AG09309 (cell line): ENCODE measurements around the gene TLNRD1.

ENCODE experiments used
- DNase-seq: peaks from one replicate; pipeline ENCODE4 v3.0.0-alpha.2; 2010; ENCODE audit warnings: low read depth
- H3K4me3 ChIP-seq: 2 replicates; pipeline ENCODE4 v1.5.1; 2011; ENCODE audit warnings: mild to moderate bottlenecking, low read depth, low read length, moderate library complexity; ENCODE audit not compliant: control insufficient read depth
- CTCF ChIP-seq: IDR thresholded peaks from 2 replicates; pipeline ENCODE4 v1.5.1; 2011; ENCODE audit warnings: mild to moderate bottlenecking, low read depth, low read length, inconsistent platforms; ENCODE audit not compliant: insufficient read depth, control insufficient read depth; ENCODE audit errors: missing control alignments

Gene TLNRD1

GRCh38 chr15:81024265-81024872 lies 23.6 kb downstream of the TLNRD1 start:
- no peak for DNase-seq
- no peak overlapping the region for H3K4me3 ChIP-seq
- no peak for TF ChIP-seq CTCF

- no peak for DNase-seq
- H3K4me3 ChIP-seq: no peak overlapping the region
- TF ChIP-seq CTCF: no peak
Observed at GRCh38 chr15:81024936-81025335, 24.2 kb downstream of the TLNRD1 start.

- no peak for TF ChIP-seq CTCF
- DNase-seq: no peak
Observed at GRCh38 chr15:81025721-81026370, 25.1 kb downstream of the TLNRD1 start.

GRCh38 chr15:81026836-81027599 lies 26.3 kb downstream of the TLNRD1 start:
- TF ChIP-seq CTCF: no peak
- H3K4me3 ChIP-seq: no peak overlapping the region
- DNase-seq: no peak

More at GRCh38 chr15:81025721-81026370, 25.1 kb downstream of the TLNRD1 start:
- H3K4me3 ChIP-seq: no peak overlapping the region

GRCh38 chr15:81029414-81030300 lies 28.9 kb downstream of the TLNRD1 start:
- no peak for DNase-seq
- H3K4me3 ChIP-seq: no peak overlapping the region
- TF ChIP-seq CTCF: no peak

- H3K4me3 ChIP-seq: no peak overlapping the region
- DNase-seq: no peak
- TF ChIP-seq CTCF: no peak
Observed at GRCh38 chr15:81030301-81030750, 29.6 kb downstream of the TLNRD1 start.
